Stimulated activated CD4-positive, alpha-beta T cell treated with anti-CD3 and anti-CD28 coated beads, Interleukin-12 subunit alpha, Interleukin-12 subunit beta, amount 100 ng/mL, for 4 hours (primary cell): ENCODE measurements around the gene TTYH3.
"Not testable (repeated sequence)": the region's sequence is repeated elsewhere in the genome, so short reads cannot be mapped to it uniquely, and the experiment has no call there.

Experiments used
- DNase-seq: peaks from one replicate; pipeline ENCODE4 v3.0.0-alpha.2; 2020

TTYH3 gene

DNA sequence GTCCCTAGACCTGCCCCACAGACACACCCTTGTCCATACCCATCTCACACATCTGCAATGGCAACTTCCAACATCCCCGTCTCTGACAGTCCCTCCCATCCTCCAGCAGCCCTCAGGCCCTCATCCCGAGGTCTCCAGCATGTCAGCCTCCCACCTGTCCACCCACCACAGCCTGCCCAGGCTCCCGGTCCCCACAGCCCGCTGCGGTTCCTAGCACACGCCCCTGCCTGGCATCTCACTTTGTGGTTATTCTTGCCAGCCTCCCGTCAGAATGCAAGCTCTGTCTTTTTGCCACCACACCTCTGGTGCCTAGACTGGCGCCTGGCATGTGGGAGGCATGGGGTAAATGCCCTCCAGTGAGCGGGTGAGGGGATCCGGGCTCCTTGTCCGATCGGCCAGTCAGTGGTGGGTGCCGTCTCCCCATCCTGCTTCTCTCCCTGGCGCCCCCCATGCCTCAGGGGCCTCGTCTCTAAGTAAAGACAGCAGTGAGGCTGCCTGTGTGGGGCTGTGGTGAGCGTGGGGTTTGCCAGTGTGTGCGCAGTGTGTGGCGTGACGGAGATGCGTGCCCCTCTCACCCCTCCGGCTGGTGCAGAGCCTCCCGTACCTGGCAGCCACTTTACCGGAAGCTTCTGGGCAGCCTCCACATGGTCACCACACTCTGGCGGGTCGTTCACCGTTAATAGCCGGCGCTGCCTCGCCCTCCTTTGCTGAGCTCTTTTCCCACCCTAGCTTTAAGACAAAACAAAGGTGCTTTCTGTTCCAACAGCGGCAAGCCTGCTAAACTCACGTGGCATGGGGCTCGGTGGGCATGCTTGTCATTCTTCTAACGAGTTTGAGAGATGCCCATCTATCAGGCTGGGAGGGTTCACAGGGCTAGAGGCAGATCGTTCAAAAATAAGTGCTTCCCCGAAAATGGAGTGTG is 28.5 kb upstream of the TTYH3 start:
- DNase-seq: no peak

DNA sequence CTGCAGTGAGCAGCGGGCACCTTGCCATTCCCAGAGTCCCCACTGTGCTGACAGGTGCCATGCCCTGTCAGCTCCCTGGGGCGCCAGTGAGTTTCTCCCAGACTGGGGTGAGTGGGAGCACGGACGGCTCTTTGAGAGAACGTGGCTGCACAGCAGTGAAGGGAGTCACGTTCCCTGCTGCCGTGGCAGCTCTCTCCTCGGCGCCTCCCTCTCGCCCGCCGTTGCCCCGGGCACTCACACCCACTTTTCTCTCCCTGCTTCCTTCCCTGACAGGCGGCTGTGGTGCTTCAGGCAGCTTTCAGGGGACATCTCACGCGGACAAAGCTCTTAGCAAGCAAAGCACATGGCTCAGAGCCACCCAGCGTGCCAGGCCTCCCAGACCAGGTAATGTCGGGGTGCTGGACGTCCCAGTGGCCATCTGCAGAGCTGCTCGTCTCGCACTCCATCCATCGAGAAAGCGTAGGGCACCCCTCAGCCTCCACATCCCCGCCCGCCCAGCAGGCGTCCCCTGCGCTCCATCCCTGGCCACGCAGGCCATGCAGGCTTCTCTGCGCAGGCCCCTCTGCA is 27.1 kb upstream of the TTYH3 start:
- no peak for DNase-seq

DNA sequence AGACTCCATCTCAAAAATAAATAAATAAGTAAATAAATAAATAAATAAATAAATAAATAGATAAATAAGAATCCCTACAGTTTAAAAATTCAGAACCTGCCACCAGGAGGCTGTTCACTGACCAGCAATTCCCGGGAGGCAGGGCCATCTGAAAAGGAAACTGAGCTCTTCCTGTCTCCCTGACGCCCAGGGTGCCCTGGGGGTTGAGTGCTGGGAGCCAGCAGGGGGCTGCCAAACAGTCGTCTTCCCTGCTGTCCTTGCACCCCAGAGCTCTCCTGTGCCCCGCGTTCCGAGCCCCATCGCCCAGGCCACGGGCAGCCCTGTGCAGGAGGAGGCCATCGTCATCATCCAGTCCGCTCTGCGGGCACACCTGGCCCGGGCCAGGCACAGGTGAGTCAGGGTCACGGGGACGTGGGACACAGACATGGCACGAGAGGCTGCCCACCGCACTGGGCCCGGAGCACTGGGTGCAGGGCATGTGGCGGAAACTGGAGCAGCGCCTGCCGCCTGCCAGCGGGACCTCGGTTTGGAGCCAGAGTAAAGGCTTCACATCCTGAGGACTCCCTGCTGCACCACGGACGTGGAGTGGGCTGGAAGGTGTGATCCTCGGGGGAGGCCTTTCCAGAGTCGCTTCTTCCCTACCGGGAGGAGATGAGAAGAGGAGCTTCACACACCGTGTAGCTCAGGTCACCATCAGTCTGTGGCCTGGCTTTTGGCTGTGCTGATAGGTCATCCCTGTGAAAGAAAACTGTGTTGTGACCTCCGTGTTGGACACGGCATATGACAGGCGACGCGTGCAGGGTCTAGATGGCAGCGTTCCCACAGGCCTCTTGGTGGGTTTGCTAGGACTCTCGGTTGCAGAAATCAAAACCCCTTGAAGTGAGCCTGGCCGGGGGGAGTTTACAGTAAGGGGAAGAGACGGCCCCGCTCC is 25.9 kb upstream of the TTYH3 start:
- DNase-seq: no peak

DNA sequence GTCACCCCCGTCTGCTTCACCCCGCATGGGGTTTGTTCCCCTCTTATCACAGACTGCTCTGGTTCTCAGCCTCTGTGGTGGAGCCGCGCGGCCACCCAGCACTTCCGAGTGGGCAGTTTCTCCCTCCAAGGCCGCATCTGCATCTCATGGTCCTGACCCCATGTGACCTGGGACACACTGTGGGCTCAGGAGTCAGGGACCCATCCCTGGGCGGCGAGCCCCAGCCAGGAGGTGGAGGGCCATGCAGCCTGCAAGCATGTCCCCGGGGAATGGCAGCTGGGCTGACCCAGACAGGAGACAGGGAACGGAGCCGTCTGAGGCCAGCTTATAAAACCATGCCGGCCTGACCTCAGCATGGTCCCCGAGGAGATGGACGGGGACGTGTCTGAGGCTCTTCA is 25.2 kb upstream of the TTYH3 start:
- no peak for DNase-seq

DNA sequence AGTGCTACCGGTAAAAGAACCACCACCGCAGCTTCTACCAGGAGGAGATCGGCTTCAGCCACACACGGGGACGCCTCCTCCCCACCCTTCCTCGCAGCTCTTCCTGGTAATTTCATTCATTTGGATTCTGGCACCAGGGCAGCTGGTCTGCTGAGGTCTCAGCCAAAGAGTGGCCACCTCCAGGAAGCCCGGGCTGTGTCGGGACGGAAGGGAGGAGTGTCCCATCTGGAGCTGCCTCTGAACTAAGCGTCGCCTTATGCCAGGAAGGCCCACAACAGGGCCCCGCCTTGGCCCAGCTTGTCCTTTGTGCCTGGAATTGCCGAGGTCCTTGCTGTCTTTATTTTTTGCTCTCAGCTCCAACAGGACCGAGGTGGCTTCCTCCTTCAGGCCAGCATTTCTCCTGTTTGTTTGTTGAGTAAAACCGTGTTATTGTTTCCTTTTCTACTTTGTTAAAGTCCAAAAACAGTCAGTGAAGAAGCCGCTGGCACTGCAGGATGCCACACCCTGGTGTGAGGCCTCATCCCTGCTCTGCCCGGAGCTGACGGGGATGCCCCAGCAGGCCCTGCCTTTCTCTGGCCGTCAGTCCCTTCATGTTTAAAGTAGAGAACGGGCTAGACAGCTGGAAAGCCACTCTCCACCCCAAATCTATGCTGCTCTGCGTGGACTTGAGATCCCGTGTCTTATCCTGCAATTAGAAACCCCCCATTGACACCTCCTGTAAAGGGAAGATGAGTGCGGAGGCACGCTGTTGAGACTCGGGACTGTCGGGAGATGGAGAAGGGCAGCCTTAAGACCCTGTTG is 24.5 kb upstream of the TTYH3 start:
- DNase-seq: no peak

DNA sequence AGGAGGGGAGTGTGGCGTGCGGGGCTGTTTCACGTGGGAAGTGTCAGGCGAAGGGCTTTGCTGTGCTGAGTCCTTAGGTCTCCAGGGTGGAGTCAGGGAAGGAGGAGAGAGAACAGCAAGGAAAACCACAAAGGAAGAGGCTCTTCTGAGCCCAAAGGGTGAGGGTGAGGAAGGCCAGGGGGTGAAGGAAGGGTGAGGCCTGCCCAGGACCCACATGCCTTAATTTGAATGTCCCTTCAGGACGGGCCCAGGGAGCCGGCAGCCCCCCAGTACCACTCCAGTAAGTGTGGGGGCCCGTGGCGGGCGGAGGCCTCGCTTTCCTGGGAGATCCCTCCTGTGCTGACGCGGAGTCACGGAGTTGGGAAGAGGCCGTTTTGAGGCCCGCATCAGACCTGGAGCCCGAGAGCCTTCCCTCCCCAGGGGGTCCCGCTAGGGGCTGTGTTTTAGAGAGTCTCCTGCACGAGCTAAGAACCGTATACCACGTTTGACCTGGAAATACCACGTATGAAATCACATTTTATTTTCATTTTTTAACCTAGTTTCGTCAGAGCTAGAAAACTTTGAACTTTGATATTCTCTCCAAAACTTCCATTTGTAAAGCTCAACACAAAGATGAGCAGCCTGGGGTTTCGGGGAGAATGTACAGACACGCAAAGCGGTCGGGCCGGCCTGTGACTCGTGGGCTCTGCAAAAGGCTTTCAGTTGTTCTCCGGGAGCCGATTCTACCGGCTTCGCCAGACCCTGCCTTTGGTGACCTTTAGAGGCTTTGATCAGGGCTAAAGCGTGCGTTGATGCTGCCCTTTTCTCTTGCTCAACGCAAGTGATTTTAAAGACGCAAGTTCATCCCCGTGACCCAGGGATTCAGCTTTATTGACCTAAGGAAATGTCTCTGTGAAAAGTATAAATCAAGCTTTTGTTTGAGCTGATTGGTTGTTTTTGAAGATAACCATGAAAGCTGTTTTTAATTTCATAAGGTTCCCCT is 23.6 kb upstream of the TTYH3 start:
- no peak for DNase-seq

DNA sequence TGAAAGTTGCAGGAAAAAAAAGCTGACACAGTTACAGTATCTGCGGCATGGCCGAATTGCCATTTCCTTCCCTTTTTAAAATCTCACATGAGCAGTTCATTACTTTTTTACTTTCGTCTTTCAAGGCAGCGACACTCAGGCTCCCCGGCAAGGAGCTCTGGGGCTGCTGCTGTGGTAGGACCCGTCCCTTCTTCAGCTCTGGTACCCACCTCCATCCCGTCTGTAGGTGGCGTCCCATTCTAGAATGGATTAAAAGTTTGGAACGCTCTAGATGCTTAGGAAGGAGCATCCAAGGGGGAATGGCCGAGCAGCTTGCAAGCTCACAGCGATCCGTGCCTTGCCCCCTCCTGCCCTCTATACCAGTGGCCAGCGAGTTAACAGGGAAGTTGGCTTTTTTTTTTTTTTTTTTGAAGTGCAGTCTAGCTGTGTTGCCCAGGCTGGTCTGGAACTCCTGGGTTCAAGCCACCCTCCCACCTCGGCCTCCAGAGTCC is 22.8 kb upstream of the TTYH3 start:
- DNase-seq: no peak

DNA sequence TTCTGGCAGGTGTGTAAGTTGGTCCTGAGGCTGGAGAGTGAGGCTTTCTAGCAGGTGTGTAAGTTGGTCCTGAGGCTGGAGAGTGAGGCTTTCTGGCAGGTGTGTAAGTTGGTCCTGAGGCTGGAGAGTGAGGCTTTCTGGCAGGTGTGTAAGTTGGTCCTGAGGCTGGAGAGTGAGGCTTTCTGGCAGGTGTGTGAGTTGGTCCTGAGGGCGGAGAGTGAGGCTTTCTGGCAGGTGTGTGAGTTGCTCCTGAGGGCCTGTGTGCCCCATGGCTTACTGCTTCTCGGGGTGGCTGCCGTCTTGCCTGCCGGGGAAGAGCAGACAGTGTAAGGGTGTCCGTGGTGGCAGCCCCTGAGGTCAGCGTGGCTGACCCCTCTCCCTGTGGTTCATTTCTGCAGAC is 22.1 kb upstream of the TTYH3 start:
- not testable (repeated sequence) for DNase-seq

DNA sequence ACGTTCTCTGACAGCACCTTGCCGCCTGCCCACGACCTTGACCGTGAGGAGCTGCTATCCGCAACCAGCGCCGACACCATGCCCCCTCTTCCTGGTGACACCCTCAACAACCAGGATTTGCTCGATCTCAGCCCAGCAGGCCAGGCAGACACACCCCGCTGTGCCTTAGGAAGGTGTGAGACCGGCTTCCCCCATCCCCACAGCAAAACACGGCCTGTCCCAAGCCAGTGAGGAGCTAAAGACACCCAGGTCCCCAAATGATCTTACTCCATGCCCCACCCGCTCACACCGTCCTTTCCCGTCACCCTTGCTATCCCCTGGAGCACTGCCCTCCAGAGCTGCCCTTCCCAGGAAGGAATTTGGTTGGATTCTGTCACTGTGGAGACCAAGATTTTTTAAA is 21.3 kb upstream of the TTYH3 start:
- DNase-seq: no peak

DNA sequence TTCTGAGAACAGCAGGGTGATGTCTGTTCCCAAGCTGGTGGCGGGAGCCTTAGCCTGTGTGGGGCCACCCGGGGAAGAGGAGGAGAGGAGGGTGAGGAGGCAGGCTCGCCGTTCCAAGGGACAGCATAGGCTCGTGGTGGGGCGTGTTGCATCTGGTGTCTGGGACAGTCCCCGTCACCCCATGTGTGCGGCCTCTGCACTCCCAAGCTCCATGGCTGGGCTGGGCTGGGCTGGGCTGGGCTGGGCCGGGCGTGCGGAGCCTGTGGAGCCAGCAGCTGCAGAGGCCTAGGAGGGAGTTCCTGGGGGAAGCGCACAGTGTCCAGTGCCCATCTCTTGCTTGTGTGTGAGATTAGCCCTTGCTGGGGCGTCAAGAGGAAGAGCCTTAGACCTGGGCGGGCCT is 20.9 kb upstream of the TTYH3 start:
- no peak for DNase-seq

DNA sequence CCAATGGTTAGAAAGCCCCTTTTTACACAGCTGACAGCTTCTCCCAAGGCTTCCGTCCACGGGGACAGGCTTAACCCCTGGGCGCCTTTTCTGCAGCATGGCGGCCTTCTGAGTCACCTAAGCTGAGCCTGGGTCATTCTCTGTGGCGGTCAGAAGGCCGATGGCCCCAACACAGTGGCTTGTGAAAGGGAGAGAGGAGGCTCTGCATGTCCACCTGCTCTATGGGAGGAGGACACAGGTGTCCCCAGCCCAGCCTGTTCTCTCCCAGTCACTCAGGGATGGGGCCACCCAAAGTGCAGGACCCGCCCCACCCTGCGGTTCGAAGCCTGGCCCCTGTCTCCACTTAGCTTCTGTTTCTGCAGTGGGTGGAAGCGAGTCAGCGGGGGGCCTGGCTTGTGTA is 20.4 kb upstream of the TTYH3 start:
- no peak for DNase-seq

DNA sequence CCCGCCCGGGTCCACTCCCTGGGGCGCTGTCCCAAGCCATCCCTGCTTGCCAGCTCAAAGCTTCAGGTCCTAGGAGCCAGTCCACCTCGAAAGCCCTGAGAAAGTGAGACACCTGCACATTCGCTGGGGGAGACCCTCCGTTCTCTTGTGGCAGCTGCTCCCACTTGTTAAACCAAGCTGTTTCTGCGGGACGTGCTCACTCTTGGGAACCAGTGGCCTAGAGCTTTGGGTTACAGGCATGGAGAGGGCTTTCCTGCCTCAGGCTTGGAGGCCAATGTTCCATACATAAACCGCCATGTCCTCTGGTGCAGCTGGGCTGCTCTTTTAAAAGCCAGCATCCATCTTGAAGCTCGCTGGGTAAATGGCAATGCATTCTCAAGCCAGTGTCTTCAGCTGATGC is 19.9 kb upstream of the TTYH3 start:
- no peak for DNase-seq

DNA sequence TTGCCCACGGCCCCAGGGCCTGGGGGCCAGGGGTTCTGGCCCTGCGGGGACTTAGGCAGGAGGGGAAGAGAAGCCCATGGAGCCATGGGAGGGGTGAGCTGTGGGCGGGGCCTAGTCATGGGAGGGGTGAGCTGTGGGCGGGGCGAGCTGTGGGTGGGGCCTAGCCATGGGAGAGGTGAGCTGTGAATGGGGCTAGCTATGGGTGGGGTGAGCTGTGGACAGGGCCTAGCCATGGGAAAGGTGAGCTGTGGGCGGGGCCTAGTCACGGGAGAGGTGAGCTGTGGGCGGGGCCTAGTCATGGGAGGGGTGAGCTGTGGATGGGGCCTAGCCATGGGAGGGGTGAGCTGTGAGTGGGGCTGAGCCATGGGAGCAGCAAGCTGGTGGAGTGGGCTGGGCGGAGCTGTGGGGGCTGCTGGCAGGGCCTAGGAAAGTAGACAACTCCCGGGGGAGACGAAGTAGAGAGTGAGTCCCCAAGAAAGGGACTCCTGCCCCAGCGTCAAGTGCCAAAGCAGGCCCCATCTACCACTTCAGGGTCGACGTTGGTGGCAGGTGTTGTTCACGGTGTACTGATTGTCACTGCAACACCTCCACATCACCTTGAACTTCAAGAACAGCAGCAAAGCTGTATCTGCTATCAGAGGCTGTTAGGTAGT is 19.2 kb upstream of the TTYH3 start:
- DNase-seq: no peak

DNA sequence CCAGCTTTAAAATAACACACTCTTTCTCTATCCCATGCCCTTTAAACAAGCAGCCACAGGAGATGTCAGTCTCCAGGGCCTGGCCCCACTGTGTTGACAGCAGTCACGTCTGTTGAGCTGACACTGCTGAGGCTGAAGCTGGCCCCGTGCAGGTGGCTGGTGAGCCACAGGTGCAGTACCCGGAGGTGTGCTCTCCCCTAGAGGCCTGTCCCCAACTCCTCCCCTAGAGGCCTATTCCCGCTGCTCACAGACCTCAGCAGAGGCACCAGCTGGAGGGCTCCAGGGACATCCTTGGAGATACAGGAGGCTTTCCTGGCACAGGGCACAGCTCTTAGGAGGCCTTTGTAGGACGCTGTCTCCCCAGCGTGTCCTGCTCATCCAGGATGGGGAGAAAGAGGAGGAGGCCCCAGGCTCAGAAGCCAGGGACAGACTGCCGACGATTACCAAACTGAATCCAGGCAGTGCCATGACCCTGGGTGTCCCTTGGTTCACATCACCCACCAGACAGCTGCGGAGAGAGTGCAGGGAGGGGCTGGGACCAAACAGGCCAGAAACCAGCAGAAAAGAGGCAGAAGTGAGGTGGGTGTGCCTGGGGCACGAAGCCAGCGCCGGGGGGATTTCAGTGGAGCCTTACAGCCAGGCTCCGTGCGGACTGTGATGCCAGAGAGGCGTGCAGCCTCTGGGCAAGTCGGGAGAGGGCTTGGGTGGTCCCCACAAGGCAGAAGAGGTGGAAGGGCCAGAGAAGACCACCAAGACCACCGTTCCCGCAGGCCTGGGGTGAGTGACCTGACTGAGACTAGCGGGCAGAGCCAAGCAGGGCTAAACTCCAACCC is 18.5 kb upstream of the TTYH3 start:
- DNase-seq: no peak

DNA sequence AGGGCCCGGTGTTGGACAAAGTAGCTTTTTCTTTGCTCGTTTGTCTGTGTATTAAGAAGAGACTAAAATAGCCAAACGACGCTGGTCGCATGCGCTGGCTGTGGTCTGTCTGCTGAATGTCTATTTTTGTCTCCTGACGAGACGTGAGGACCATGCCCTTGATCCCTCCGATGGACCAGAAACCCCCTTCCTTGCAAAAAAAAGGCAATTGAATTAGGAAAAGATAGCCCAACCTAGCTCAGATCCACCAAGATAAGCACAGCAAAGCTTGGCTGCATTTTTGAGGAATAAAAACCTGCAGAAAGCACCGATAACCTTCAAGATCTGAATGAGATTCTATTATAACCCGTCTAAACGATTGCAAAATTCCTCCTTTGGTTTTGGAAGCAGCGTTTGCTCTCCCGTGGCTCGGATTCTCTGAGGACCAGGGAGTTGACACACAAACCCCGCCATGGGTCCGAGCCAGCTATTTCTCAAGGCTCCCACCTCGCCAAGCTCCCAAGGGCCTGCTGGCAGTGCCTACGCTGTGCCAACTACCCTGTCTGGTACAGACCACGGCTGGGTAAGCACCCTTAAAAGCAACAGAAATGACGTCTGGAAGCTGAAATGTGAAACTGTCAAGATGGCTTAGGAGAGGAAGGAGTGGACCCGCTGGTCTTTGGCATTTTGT is 17.7 kb upstream of the TTYH3 start:
- no peak for DNase-seq

DNA sequence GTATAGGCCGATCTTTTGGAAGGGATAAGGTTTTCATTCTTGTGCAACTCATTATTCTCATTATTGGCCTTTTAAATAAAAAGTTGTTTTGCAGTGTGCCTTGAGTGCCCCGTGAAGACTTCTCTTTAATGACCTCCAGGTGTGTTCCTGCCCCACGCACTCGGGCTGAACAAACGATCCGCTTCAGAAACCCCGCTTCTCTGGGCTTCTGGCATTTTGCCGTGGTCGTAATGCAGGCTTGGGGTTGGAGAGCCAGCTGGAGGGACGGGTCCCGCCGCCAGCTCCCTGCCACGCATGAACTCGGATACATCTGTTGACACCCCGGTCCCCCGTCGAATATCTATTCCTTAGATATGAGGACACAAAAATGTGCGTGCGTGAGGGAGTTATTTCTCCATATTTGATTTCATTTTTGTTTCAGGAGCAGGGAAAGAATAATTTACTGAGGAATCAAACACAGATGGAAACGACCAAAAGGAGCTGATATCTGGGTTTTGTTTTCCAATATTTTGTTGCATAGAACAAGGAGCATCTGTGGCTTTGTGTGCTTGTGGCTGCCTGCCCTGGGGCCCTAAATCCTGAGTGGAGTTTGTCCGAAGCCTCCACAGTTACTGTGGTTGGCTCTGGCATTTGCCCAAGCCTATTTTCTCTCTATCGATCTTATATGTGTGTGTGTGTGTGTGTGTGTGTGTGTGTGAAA is 17.0 kb upstream of the TTYH3 start:
- no peak for DNase-seq

DNA sequence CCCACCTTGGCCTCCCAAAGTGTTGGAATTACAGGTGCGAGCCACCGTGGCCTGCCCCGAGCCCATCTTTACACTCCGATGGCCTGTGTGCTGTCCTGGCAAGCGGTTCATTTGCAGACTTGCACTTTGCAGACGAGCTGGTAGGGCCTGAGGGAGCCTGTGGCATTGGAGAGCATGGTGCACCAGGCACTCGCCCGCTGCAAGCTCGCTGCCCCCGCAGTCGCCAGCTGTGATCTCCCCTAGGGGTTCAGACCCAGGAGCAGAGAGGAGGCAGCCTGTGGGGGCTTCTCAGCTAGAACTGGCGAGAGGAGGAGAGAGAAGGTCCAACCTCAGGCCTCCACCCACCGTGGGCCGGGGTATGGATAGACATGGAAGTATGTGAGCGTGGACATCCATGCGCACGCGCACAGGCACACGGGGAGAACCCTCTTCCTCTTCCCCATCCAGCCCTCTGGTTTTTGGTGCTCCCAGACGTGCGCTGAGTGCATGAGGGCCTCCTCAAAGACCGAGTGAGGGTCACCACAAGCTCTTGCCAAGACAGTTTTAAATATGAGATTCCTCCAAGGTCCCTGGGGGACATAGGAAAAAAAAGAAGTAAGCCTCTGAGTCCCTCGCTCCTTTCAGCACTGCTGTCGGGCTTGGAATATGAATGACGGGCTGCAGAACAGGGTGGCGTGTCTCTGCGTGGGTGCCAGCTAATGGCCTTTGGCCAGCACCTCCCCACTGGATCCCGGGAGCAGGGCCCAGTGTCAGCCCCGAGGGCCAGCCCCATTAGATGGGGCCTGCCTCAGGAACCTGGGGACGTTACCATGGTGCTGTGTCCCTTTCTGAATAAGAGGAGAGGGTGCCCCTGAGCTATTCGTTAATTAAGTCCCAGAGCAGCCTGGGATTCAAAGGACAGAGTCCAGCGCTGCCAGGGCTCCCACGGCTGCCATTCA is 15.1 kb upstream of the TTYH3 start:
- DNase-seq: no peak
